Astrocyte (in vitro differentiated cells and primary cell): ENCODE measurements around the gene RAPGEF4. TPM values are rescaled to one million over a fixed set of nuclear protein-coding genes. Genes with fewer than 3 reads are reported as not detected.

Source experiments
- DNase-seq: peaks from one replicate; pipeline ENCODE4 v3.0.0-alpha.2; 2010; ENCODE audit warnings: low read depth
- FAIRE-seq: peaks from 2 replicates; lab custom pipeline; 2011; peaks lifted over from hg19 to GRCh38; lab: Jason Lieb, UNC
- H2AFZ ChIP-seq: 2 replicates; pipeline ENCODE4 v1.6.0; 2012; ENCODE audit warnings: low read depth, low read length, inconsistent platforms
- H3K27ac ChIP-seq: 2 replicates; pipeline ENCODE4 v1.5.1; 2011; ENCODE audit warnings: low read depth, low read length, inconsistent platforms
- H3K27me3 ChIP-seq: 2 replicates; pipeline ENCODE4 v1.6.0; 2011; ENCODE audit warnings: low read length, inconsistent platforms; ENCODE audit not compliant: insufficient read depth
- H3K36me3 ChIP-seq: 2 replicates; pipeline ENCODE4 v1.5.1; 2011; ENCODE audit warnings: low read length, inconsistent platforms; ENCODE audit not compliant: insufficient read depth
- H3K4me1 ChIP-seq: 2 replicates; pipeline ENCODE4 v1.5.1; 2011; ENCODE audit warnings: low read length, inconsistent platforms; ENCODE audit not compliant: insufficient read depth
- H3K4me2 ChIP-seq: 2 replicates; pipeline ENCODE4 v1.6.0; 2012; ENCODE audit warnings: low read length, inconsistent platforms
- H3K4me3 ChIP-seq: 2 replicates; pipeline ENCODE4 v1.5.1; 2011; ENCODE audit warnings: low read depth, mild to moderate bottlenecking, low read length, inconsistent platforms; ENCODE audit not compliant: insufficient read depth
- H3K79me2 ChIP-seq: 2 replicates; pipeline ENCODE4 v1.6.0; 2012; ENCODE audit warnings: mild to moderate bottlenecking, low read length, inconsistent platforms; ENCODE audit not compliant: insufficient read depth
- H3K9ac ChIP-seq: 2 replicates; pipeline ENCODE4 v1.6.0; 2012; ENCODE audit warnings: mild to moderate bottlenecking, low read length, inconsistent platforms
- H3K9me3 ChIP-seq: 2 replicates; pipeline ENCODE4 v1.5.1; 2012; ENCODE audit warnings: low read depth, mild to moderate bottlenecking, low read length, inconsistent platforms; ENCODE audit not compliant: insufficient read depth
- H4K20me1 ChIP-seq: 2 replicates; pipeline ENCODE4 v1.6.0; 2012; ENCODE audit warnings: low read length, inconsistent platforms; ENCODE audit not compliant: insufficient read depth
- H3K27ac Mint-ChIP-seq: one replicate; pipeline ENCODE4 v1.8.0; 2021; ENCODE audit warnings: mild to moderate bottlenecking, mixed read lengths; ENCODE audit not compliant: unreplicated experiment
- H3K27me3 Mint-ChIP-seq: one replicate; pipeline ENCODE4 v1.8.0; 2021; ENCODE audit warnings: low read depth, mixed read lengths; ENCODE audit not compliant: unreplicated experiment
- H3K36me3 Mint-ChIP-seq: one replicate; pipeline ENCODE4 v1.8.0; 2021; ENCODE audit warnings: low read depth, mixed read lengths; ENCODE audit not compliant: unreplicated experiment
- H3K4me1 Mint-ChIP-seq: one replicate; pipeline ENCODE4 v1.8.0; 2021; ENCODE audit warnings: low read depth, mixed read lengths; ENCODE audit not compliant: unreplicated experiment
- H3K4me3 Mint-ChIP-seq: one replicate; pipeline ENCODE4 v1.8.0; 2021; ENCODE audit warnings: mild to moderate bottlenecking, moderate library complexity, mixed read lengths; ENCODE audit not compliant: unreplicated experiment
- H3K9me3 Mint-ChIP-seq: one replicate; pipeline ENCODE4 v1.8.0; 2021; ENCODE audit warnings: mild to moderate bottlenecking, mixed read lengths; ENCODE audit not compliant: unreplicated experiment
- EZH2 ChIP-seq: IDR thresholded peaks from 2 replicates; pipeline ENCODE4 v1.6.1; 2012; ENCODE audit warnings: mild to moderate bottlenecking, low read length, inconsistent platforms; ENCODE audit not compliant: insufficient read depth
- total RNA-seq: library from RNA; stranded (reverse); gene quantifications from 2 replicates; pipeline ENCODE4 v1.2.1, GENCODE V29; 2021
- TF ChIP-seq, protein P1 (sequence below): IDR thresholded peaks from 2 replicates; pipeline ENCODE4 v1.5.1; 2011; ENCODE audit warnings: low read depth, mild to moderate bottlenecking, inconsistent platforms, low read length, moderate library complexity; ENCODE audit not compliant: insufficient read depth

The RAPGEF4 gene
- total RNA-seq, 1 donor from 2014 or later = 1.1 TPM

GRCh38 chr2:172759441-172759840 lies 23.8 kb downstream of the RAPGEF4 start:
- H3K4me2 ChIP-seq = no peak overlapping the region
- no peak overlapping the region for H3K4me3 ChIP-seq
- H3K27me3 ChIP-seq = no peaks in the 10 kb centered on the region
- FAIRE-seq (no peak), DNase-seq (no peak)
- Mint-ChIP-seq H3K4me1 (no peaks in the 10 kb centered on the region), H3K27me3 (peaks cover 4% of the 10 kb centered on the region), H3K4me3 (no peak overlapping the region), H3K9me3 (peaks cover 22% of the 10 kb centered on the region), H3K36me3 (no peaks in the 10 kb centered on the region), H3K27ac (no peak overlapping the region)
- H4K20me1 ChIP-seq = no peaks in the 10 kb centered on the region
- no peak overlapping the region for H3K9ac ChIP-seq
- no peaks in the 10 kb centered on the region for H3K36me3 ChIP-seq
- no peaks in the 10 kb centered on the region for H3K79me2 ChIP-seq
- H3K9me3 ChIP-seq = no peaks in the 10 kb centered on the region
- no peak for TF ChIP-seq EZH2
- TF ChIP-seq, protein P1, sequence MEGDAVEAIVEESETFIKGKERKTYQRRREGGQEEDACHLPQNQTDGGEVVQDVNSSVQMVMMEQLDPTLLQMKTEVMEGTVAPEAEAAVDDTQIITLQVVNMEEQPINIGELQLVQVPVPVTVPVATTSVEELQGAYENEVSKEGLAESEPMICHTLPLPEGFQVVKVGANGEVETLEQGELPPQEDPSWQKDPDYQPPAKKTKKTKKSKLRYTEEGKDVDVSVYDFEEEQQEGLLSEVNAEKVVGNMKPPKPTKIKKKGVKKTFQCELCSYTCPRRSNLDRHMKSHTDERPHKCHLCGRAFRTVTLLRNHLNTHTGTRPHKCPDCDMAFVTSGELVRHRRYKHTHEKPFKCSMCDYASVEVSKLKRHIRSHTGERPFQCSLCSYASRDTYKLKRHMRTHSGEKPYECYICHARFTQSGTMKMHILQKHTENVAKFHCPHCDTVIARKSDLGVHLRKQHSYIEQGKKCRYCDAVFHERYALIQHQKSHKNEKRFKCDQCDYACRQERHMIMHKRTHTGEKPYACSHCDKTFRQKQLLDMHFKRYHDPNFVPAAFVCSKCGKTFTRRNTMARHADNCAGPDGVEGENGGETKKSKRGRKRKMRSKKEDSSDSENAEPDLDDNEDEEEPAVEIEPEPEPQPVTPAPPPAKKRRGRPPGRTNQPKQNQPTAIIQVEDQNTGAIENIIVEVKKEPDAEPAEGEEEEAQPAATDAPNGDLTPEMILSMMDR = no peak
- H3K27ac ChIP-seq = no peak overlapping the region
- H3K4me1 ChIP-seq = no peaks in the 10 kb centered on the region
- no peak overlapping the region for H2AFZ ChIP-seq

DNA sequence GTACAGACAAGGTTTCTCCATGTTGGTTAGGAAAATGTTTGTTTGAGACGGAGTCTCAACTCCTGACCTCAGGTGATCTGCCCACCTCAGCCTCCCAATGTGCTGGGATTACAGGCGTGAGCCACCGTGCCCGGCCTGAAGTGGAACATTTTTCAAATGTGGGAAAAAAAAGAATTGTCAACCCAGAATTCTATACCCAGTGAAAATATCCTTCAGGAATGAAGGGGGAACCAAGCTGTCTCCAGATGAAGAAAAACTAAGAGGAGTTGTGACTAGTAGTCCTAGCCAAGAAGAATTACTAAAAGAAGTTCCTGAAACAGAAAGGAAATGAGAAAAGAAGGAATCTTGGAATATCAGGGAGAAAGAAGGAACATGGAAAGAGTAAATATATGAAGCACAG lies 25.7 kb downstream of the RAPGEF4 start:
- H3K9ac ChIP-seq = no peak overlapping the region
- no peaks in the 10 kb centered on the region for H3K4me1 Mint-ChIP-seq
- H3K27me3 Mint-ChIP-seq = peaks cover 4% of the 10 kb centered on the region

DNA sequence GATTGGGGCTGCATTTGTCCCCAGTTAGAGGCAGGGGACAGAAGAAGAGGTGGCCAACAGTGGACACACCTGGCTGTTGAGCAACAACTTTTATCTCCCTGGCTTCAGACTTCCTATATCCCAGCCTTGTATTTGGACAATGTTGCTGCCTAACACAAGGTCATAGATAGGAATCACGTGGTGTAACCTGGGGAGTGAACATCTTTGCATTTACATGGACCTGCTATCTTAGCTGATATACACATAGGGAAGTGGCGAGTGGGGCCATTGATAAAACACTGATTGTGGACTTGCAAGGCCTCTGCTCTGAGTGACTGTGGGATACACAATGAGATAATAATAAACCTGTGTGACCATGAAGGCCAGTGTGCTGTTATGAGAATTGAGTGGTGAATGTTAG lies 26.9 kb downstream of the RAPGEF4 start:
- Histone ChIP-seq H3K4me3 (no peak overlapping the region), H3K9ac (no peak overlapping the region), H3K4me2 (no peak overlapping the region), H3K36me3 (no peaks in the 10 kb centered on the region), H3K27ac (no peak overlapping the region), H4K20me1 (no peaks in the 10 kb centered on the region), H2AFZ (no peak overlapping the region), H3K79me2 (no peaks in the 10 kb centered on the region), H3K27me3 (no peaks in the 10 kb centered on the region), H3K9me3 (no peaks in the 10 kb centered on the region), H3K4me1 (no peaks in the 10 kb centered on the region)
- no peaks in the 10 kb centered on the region for H3K4me1 Mint-ChIP-seq
- H3K9me3 Mint-ChIP-seq = peaks cover 22% of the 10 kb centered on the region
- no peaks in the 10 kb centered on the region for H3K27me3 Mint-ChIP-seq
- FAIRE-seq = no peak
- no peak overlapping the region for H3K4me3 Mint-ChIP-seq
- H3K27ac Mint-ChIP-seq = no peak overlapping the region
- no peak for DNase-seq
- no peaks in the 10 kb centered on the region for H3K36me3 Mint-ChIP-seq
- no peak for TF ChIP-seq EZH2
- TF ChIP-seq, protein P1 = no peak

More for the DNA sequence above, 25.7 kb downstream of the RAPGEF4 start:
- DNase-seq (no peak), FAIRE-seq (no peak)
- no peak overlapping the region for H3K27ac Mint-ChIP-seq
- H3K4me2 ChIP-seq = no peak overlapping the region
- H3K27ac ChIP-seq = no peak overlapping the region
- H3K36me3 ChIP-seq = no peaks in the 10 kb centered on the region
- H3K4me3 Mint-ChIP-seq = no peak overlapping the region
- no peaks in the 10 kb centered on the region for H3K4me1 ChIP-seq
- H3K9me3 Mint-ChIP-seq = peaks cover 22% of the 10 kb centered on the region
- no peak overlapping the region for H3K4me3 ChIP-seq
- no peaks in the 10 kb centered on the region for H3K36me3 Mint-ChIP-seq
- no peaks in the 10 kb centered on the region for H3K27me3 ChIP-seq
- no peak for TF ChIP-seq EZH2
- TF ChIP-seq, protein P1 = no peak
- H2AFZ ChIP-seq = no peak overlapping the region
- H3K9me3 ChIP-seq = no peaks in the 10 kb centered on the region
- no peaks in the 10 kb centered on the region for H3K79me2 ChIP-seq
- no peaks in the 10 kb centered on the region for H4K20me1 ChIP-seq
